Stimulated activated naive B cell treated with anti-CD40 and anti-IgM and Interleukin-4, amounts not matched to agents 10 μg/mL and 1 μg/mL and 100 μg/mL, for 72 hours (primary cell): Measurements from ENCODE around the gene PTCD1.

Experiments
- ATAC-seq, 2 donors: fragments of 150-1000 bp; cut with Tn5 transposase; replicated peaks; 2 replicates each; pipeline ENCODE4 v1.10.0; 2021; ENCODE audit warnings: moderate library complexity in 1 of 2
- DNase-seq: peaks from one replicate; pipeline ENCODE4 v3.0.0; 2021
- H3K27ac Mint-ChIP-seq: one replicate; pipeline ENCODE4 v1.8.0; 2022; ENCODE audit warnings: mild to moderate bottlenecking, mixed read lengths
- H3K27me3 Mint-ChIP-seq, 2 donors: one replicate each; pipeline ENCODE4 v1.8.0; 2022; ENCODE audit warnings: mixed read lengths in 2 of 2
- H3K36me3 Mint-ChIP-seq, 2 donors: one replicate each; pipeline ENCODE4 v1.8.0; 2022; ENCODE audit warnings: mixed read lengths in 2 of 2, mild to moderate bottlenecking in 1 of 2
- H3K4me1 Mint-ChIP-seq, 2 donors: one replicate each; pipeline ENCODE4 v1.8.0; 2022; ENCODE audit warnings: mixed read lengths in 2 of 2, mild to moderate bottlenecking in 1 of 2
- H3K4me3 Mint-ChIP-seq, 2 donors: one replicate each; pipeline ENCODE4 v1.8.0; 2022; ENCODE audit warnings: mild to moderate bottlenecking in 2 of 2, mixed read lengths in 2 of 2, moderate library complexity in 1 of 2
- H3K9me3 Mint-ChIP-seq, 2 donors: one replicate each; pipeline ENCODE4 v1.8.0; 2022; ENCODE audit warnings: mixed read lengths in 2 of 2, mild to moderate bottlenecking in 1 of 2

The PTCD1 gene

GRCh38 chr7:99409192-99409572, 29.4 kb downstream of the PTCD1 start:
- ATAC-seq (peak; percentile 22 to 26), DNase-seq (no peak)
- Mint-ChIP-seq H3K4me1 (peaks cover 20 to 42% of the 10 kb centered on the region in 2 donors), H3K36me3 (peaks cover 27 to 28% of the 10 kb centered on the region in 2 donors), H3K4me3 (peak overlapping the region; percentile 93 to 94), H3K27ac (peak overlapping the region; percentile 100), H3K9me3 (no peaks in the 10 kb centered on the region), H3K27me3 (no peaks in the 10 kb centered on the region)

GRCh38 chr7:99408379-99409191, 30.0 kb downstream of the PTCD1 start, which contains the start of the genes BUD31 and PDAP1:
TSS of gene BUD31 (plus strand) at chr7:99408969. CDS start at chr7:99411093, 2,124 bp downstream.
TSS of gene PDAP1 (minus strand) at chr7:99408597. CDS start at chr7:99408548, 49 bp downstream.
- peaks cover 25 to 48% of the 10 kb centered on the region in 2 donors for H3K4me1 Mint-ChIP-seq

GRCh38 chr7:99407872-99408378, 30.7 kb downstream of the PTCD1 start:
- peak; percentile 14 to 25 for ATAC-seq
- H3K4me3 Mint-ChIP-seq: peak overlapping the region; percentile 93 to 94
- DNase-seq: no peak

More at GRCh38 chr7:99408379-99409191, 30.0 kb downstream of the PTCD1 start, which contains the start of the genes BUD31 and PDAP1:
- DNase-seq (peak; percentile 92), ATAC-seq (peak; percentile 89 to 91)
- peaks cover 32 to 34% of the 10 kb centered on the region in 2 donors for H3K36me3 Mint-ChIP-seq
- peak within 1 kb of the TSS; percentile 93 to 94 for H3K4me3 Mint-ChIP-seq
- no peaks in the 10 kb centered on the region for H3K9me3 Mint-ChIP-seq
- H3K27ac Mint-ChIP-seq: peak within 1 kb of the TSS; percentile 100
- H3K27me3 Mint-ChIP-seq: no peaks in the 10 kb centered on the region

GRCh38 chr7:99406557-99406956, 32.0 kb downstream of the PTCD1 start:
- no peak for ATAC-seq
- Mint-ChIP-seq H3K4me1 (peaks cover 23 to 49% of the 10 kb centered on the region in 2 donors), H3K9me3 (no peaks in the 10 kb centered on the region), H3K27ac (peak overlapping the region; percentile 14), H3K36me3 (peaks cover 37% of the 10 kb centered on the region in 2 donors), H3K4me3 (peak overlapping the region; percentile 93 to 94), H3K27me3 (no peaks in the 10 kb centered on the region)
- DNase-seq: no peak

More at GRCh38 chr7:99407872-99408378, 30.7 kb downstream of the PTCD1 start:
- Mint-ChIP-seq H3K27me3 (no peaks in the 10 kb centered on the region), H3K9me3 (no peaks in the 10 kb centered on the region), H3K27ac (peak overlapping the region; percentile 100), H3K36me3 (peaks cover 32 to 37% of the 10 kb centered on the region in 2 donors), H3K4me1 (peaks cover 24 to 49% of the 10 kb centered on the region in 2 donors)

GRCh38 chr7:99404977-99405320, 33.6 kb downstream of the PTCD1 start:
- Mint-ChIP-seq H3K4me3 (no peak overlapping the region), H3K9me3 (no peaks in the 10 kb centered on the region), H3K36me3 (peaks cover 41 to 47% of the 10 kb centered on the region in 2 donors), H3K27ac (no peak overlapping the region), H3K27me3 (no peaks in the 10 kb centered on the region), H3K4me1 (peaks cover 23 to 37% of the 10 kb centered on the region in 2 donors)
- ATAC-seq (no peak), DNase-seq (no peak)

GRCh38 chr7:99404235-99404976, 34.2 kb downstream of the PTCD1 start:
- Mint-ChIP-seq H3K4me1 (peaks cover 24 to 34% of the 10 kb centered on the region in 2 donors), H3K9me3 (no peaks in the 10 kb centered on the region)

GRCh38 chr7:99403764-99404163, 34.8 kb downstream of the PTCD1 start:
- H3K9me3 Mint-ChIP-seq: no peaks in the 10 kb centered on the region
- H3K36me3 Mint-ChIP-seq: peaks cover 44 to 49% of the 10 kb centered on the region in 2 donors
- peak overlapping the region; percentile 68 for H3K27ac Mint-ChIP-seq
- no peak for ATAC-seq
- peaks cover 26 to 38% of the 10 kb centered on the region in 2 donors for H3K4me1 Mint-ChIP-seq
- H3K27me3 Mint-ChIP-seq: no peaks in the 10 kb centered on the region
- H3K4me3 Mint-ChIP-seq: no peak overlapping the region
- DNase-seq: no peak

More at GRCh38 chr7:99404235-99404976, 34.2 kb downstream of the PTCD1 start:
- no peak for ATAC-seq
- Mint-ChIP-seq H3K27ac (peak overlapping the region; percentile 68), H3K36me3 (peaks cover 46% of the 10 kb centered on the region in 2 donors), H3K27me3 (no peaks in the 10 kb centered on the region), H3K4me3 (no peak overlapping the region)
- DNase-seq: no peak

- ATAC-seq: no peak
- H3K4me1 Mint-ChIP-seq: peaks cover 33 to 44% of the 10 kb centered on the region in 2 donors
- no peaks in the 10 kb centered on the region for H3K27me3 Mint-ChIP-seq
These were observed 35.7 kb downstream of the PTCD1 start for GRCh38 chr7:99402854-99403253.

GRCh38 chr7:99399597-99399996, 39.0 kb downstream of the PTCD1 start:
- Mint-ChIP-seq H3K9me3 (no peaks in the 10 kb centered on the region), H3K27ac (peak overlapping the region; percentile 80), H3K4me1 (peaks cover 27 to 42% of the 10 kb centered on the region in 2 donors), H3K36me3 (peaks cover 58 to 72% of the 10 kb centered on the region in 2 donors), H3K27me3 (no peaks in the 10 kb centered on the region), H3K4me3 (no peak overlapping the region)
- ATAC-seq: peak in 1 of 2 donors; percentile 6
- no peak for DNase-seq

More at GRCh38 chr7:99402854-99403253, 35.7 kb downstream of the PTCD1 start:
- Mint-ChIP-seq H3K9me3 (no peaks in the 10 kb centered on the region), H3K4me3 (no peak overlapping the region), H3K36me3 (peaks cover 52 to 57% of the 10 kb centered on the region in 2 donors), H3K27ac (no peak overlapping the region)
- no peak for DNase-seq

GRCh38 chr7:99398891-99399445, 39.6 kb downstream of the PTCD1 start:
- no peak for DNase-seq
- peak; percentile 7 to 12 for ATAC-seq
- peaks cover 26 to 40% of the 10 kb centered on the region in 2 donors for H3K4me1 Mint-ChIP-seq
- H3K36me3 Mint-ChIP-seq: peaks cover 54 to 74% of the 10 kb centered on the region in 2 donors
- peak overlapping the region; percentile 80 for H3K27ac Mint-ChIP-seq
- H3K9me3 Mint-ChIP-seq: no peaks in the 10 kb centered on the region
- H3K27me3 Mint-ChIP-seq: no peaks in the 10 kb centered on the region
- H3K4me3 Mint-ChIP-seq: peak overlapping the region; percentile 0 to 21

GRCh38 chr7:99397297-99397983, 41.2 kb downstream of the PTCD1 start:
- peak overlapping the region; percentile 80 for H3K27ac Mint-ChIP-seq
- DNase-seq (no peak), ATAC-seq (peak in 1 of 2 donors; percentile 3)
- no peaks in the 10 kb centered on the region for H3K27me3 Mint-ChIP-seq
- H3K9me3 Mint-ChIP-seq: no peaks in the 10 kb centered on the region
- H3K4me1 Mint-ChIP-seq: peaks cover 33 to 51% of the 10 kb centered on the region in 2 donors
- H3K36me3 Mint-ChIP-seq: peaks cover 56 to 74% of the 10 kb centered on the region in 2 donors
- H3K4me3 Mint-ChIP-seq: peak overlapping the region in 1 of 2 donors; percentile 23

GRCh38 chr7:99396418-99397296, 41.9 kb downstream of the PTCD1 start:
- no peak for ATAC-seq
- peak overlapping the region in 1 of 2 donors; percentile 13 for H3K4me3 Mint-ChIP-seq
- peak overlapping the region; percentile 80 for H3K27ac Mint-ChIP-seq
- peaks cover 36 to 58% of the 10 kb centered on the region in 2 donors for H3K4me1 Mint-ChIP-seq
- no peaks in the 10 kb centered on the region for H3K27me3 Mint-ChIP-seq
- DNase-seq: no peak
- peaks cover 57 to 78% of the 10 kb centered on the region in 2 donors for H3K36me3 Mint-ChIP-seq
- no peaks in the 10 kb centered on the region for H3K9me3 Mint-ChIP-seq
